Measurements from ENCODE around the gene ZFP36L2. TPM values are rescaled to one million over a fixed set of nuclear protein-coding genes. Genes with fewer than 3 reads are reported as not detected.

ZFP36L2 gene
- total RNA-seq, 1 donor from 2014 or later: 6.1 TPM

DNA sequence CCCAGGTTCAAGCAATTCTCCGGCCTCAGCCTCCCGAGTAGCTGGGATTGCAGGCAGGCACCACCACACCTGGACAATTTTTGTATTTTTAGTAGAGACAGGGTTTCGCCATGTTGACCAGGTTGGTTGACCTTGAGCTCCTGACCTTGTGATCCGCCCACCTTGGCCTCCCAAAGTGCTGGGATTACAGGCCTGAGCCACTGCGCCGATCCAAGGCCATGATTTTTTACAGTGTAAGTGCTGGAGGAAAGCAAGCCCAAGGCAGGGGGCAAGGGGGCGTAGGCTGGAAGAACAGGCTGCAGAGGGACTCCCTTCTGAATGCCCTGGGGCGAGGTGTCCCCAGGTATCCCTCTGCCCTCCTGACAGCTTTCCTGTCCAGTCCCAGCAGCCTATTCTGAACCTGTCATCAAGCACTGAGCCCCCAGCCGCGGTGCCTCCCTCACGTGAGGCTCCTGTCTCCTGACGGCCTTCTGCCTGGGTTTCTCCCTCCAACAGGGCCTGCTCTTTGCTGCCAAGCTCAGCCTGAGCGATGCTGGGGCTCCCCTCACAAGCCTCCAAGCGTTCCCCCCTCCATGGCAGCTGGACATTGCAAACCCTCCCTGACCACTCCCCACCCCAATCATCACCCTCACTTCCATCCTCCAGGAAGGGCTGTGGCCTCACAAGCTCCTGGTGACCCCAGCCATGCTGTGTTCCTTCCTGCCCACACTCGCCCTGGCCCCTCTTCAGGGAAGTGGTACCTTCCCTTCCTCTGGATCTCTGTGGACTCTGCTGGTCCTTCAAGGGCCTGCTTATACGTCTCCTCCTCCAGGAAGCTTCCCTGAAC lies 37.6 kb downstream of the ZFP36L2 start:
- DNase-seq (ENCODE audit: low read depth): no peak

DNA sequence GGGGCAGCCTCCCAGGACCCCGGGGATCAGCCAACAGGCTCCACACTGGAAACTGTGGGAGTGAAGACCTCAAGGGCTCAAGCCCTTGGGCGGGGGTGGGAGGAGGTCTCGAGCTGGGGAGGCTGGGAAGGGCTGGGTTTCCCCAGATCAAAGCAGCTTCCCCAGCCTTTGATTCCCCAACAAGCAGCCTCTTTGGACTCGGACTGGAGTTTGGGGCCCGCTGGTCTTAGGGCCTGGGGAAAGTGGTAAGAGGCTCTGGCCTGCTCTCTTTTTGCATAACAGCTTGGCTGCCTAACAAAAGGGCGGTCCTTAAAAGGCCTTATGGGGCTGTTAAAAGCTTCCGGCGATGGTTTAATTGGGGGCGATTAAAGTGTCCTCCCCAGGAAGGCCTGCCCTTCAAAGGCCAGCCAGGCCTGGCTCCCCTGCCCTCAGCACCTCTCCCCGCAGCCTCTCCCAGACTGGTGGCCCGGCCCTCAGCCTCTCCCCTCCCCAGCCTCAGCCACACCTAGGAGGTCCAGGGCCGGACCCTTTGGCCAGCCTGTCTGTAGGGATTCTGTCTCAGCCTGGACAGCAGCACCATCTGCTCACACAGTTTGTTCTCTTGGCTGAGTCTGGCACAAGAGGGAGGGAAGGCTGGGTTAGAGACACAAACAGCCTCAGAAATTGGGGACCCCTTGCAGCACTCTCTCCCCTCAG lies 39.6 kb downstream of the ZFP36L2 start:
- no peak for DNase-seq (ENCODE audit: low read depth)

DNA sequence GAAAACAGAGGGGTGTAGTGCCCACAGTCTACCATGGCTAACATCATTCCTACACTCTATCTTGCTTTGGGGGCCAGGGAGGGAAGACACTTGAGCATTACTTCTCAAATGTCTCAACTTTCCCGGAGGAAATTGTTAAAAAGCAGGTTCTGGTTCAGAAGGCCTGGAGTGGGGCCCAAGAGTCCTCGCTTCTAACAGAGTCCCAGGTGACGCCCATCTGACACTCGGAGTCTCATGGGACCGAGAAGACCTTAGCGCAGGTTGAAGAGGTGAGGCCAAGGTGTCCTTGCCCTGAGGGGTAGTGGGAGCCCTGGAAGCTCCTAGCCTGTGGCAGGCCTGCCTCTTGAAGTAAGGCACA lies 40.1 kb downstream of the ZFP36L2 start:
- DNase-seq (ENCODE audit: low read depth): no peak

DNA sequence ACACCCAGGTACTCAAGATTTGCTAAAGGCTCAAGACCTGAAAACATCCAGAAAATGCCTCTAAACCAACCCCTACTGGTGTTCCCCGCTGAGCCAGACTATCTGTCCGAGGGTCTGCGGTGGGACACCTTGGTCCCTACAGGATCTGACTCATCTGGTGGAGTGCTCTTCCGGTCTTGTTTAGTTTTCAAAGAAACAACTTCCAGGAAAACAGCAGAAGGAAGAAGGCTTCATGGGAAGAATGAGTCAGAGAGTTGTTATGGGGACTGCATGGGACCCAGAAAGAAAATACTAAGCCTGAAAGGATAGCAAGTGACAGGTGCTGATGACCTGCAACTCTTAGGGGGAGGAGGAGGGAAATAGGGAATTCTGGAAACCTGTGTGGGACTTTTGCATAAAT lies 41.3 kb downstream of the ZFP36L2 start:
- DNase-seq (ENCODE audit: low read depth): peak; percentile 31

DNA sequence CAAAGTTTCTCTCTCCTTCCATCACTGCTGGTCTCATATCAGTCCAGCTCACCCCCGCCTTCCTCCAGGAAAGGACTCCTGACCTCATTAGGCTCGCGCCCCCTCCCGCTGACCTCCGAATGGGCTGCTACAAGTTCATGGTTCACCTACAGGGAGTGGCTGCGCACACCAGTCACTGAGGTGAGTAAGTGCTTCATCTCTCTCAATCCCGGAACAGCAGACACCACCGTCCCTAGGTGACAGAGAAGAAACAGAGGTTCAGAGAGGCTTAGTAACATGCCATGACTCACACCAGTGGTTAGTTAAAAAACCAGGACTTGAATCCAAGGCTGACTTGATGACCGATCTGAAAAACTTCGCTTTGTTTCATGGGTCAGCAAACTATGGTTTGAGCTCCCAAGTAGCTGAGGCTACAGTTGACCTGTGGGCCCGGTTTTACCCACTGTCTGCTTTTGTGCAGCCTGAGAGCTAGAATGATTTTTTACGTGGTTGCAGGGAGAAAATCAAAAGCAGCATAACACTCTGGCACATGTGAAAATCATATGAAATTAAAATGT lies 42.0 kb downstream of the ZFP36L2 start:
- no peak for DNase-seq (ENCODE audit: low read depth)

DNA sequence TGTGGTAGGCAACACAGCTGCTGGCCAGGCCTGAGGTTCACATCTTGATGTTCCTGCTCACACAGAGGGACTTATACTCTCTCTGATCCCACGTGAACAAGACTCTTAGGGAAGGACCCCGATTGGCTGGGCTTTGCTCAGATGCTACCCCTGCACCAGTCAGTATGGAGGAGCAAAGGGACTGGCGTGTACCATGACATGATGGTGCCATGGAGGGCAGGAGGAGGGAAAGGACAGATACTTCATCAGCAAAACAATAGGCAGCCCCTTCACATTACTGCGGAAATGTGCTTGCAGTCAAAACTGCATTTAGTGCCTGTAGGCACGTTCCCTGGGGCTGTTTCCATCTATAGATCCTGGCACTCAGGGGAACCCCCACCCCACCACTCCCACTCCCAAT lies 42.7 kb downstream of the ZFP36L2 start:
- DNase-seq (ENCODE audit: low read depth): no peak

DNA sequence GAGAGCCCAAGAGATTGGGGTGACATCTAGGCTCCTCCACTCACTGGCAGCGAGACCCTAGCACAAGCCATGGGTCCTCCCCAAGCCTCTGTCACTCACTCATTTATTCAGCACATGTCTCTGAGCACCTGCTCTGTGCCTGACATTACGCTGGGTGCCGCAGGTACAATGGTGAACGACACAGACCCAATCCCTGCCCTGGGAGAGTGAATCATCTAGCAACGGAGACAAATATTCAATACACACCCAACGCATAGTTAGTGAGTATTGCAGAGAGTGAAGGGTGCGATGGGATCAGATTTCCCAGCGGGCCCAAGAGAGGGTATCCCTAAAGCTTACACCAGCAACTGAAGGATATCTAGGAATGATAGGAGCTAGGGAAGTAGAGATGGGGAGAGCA lies 45.5 kb downstream of the ZFP36L2 start:
- DNase-seq (ENCODE audit: low read depth): no peak

DNA sequence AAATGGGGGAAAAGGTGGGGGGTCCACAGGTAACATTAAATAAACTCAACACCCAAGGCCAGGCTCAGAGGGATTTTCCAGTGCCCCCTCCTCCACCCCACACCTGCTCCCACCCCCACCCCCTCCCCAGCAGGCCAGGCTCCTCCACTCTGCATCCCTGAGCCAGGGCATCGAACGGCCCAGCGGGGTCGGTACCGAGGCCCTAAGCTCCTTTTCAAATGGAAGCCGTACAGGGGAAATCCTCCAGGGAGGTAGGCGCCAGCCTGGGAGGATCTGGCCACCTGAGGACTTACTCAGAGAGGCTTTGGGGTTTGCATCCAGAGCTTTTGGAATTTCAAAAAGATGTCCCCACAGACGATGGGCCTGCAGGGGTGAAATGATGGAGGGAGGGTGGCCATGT lies 46.5 kb downstream of the ZFP36L2 start:
- no peak for DNase-seq (ENCODE audit: low read depth)

DNA sequence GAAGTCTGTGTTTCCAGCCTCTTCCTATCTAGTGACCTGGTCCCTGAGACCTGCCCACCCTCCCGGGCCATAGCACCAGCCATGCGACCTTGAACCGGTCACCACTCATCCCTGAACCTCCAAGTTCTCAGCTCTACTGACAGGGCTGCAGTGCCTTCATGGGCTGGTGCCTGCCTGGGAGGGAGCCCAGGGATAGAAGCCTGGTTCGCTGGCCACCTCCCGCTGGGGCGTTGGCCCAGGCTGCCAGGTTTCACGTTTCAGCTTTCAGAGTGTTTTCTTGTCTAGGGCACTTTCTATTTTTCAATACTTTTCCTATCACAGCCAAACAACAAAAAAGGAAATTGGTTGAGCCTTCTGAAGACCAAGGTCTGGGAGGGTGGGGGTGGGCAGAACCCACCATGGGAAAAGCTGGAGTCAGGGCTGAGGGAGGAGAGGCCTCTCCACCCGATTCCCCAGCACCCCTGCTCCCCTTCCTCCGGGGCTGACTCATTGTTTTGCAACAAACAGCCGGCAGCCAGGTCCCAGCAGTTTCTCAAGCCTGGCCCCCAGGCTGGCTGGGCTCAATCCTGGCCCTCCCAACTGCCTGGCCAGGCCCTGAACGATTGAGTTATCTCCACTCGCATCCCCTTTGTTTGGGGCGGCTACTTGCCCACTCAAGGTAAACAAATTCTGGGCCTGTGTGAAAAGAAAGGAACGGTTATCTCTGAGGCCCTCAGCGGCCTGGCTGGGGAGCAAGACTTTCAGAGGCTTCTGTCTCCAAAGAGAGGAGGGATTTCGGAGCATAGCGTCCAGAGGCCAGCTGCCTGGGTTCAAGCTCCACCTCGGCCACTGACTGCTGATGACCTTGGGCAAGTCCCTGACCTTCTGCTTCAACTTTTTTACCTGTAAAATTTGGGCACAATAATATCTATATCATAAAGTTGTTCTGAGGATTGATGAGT lies 47.5 kb downstream of the ZFP36L2 start:
- peak; percentile 95 for DNase-seq (ENCODE audit: low read depth)

DNA sequence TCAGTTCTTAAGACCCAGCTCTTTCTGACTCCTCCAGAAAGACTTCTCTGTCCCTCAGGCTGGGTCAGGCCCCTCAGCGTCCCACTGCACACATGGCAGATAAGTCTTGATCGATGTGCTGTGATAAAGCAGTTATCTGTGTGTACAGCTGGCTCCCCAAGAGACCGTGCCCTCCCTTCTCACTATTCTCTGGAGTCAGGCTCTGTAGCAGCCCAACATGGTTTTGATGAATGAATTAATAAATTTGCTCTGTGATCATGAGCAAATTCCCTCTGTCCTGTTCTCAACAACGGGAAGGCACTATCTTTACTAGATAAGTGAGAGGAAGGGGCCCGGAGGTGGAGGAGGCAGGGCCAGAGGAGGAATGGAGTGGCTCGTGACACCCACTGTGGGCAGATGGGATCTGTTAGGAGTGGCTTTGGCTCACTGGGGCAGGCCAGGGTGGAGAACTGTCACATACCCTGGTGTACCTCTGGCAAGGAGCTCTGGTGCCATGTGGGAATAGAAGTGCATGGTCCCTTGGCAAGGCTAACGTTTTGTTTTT lies 48.3 kb downstream of the ZFP36L2 start:
- no peak for DNase-seq (ENCODE audit: low read depth)

DNA sequence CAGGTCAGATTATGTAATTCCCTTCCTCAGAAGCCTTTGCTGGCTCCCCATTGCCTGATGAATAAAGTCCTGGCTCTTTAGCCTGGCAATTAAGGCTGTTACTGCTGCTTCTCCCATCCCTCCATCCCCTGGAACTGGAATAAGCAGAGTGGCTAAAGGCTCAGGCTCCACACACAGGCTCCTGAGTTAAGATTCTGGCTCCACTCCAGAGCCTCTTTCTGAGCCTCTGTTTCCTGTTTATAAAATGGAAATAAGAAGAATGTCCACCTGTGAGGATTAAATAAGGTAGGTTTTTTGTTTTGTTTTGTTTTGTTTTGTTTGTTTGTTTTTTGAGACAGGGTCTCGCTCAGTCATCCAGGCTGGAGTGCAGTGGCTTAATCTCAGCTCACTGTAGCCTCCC lies 50.0 kb downstream of the ZFP36L2 start:
- no peak for DNase-seq (ENCODE audit: low read depth)

DNA sequence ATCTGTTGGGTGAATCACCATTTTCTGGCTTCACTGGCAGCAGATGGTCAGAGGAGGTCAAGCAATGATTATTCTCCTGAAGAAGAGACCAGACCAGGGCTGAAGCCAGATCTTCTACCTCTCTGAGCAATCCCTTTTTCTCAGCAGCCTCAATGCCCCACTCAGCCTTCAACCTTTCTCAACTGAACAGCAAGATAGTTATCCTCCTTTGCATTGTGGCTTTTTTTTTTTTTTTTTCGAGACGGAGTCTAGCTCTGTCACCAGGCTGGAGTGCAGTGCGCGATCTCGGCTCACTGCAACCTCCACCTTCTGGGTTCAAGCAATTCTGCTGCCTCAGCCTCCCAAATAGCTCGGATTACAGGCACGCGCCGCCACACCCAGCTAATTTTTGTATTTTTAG lies 50.5 kb downstream of the ZFP36L2 start:
- no peak for DNase-seq (ENCODE audit: low read depth)

DNA sequence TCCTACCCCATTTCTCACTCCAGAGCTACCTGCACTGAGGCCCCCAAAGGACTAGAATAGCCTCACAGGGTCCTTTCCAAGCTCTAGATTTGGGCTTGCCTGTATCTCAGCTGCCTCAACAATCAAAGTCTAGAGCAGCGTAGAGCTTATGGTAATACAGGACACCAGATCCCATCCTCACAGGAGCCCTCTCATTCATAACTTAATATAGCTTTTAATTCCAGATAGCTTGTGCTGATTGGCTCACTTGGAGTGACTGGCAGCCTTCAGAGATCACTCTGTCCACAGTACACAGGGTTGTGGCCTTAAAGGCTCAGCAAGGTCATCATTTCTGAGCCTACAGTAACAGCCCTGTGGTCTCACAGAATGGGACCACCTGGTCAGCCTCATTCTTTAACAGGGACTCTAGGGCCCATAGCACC lies 51.4 kb downstream of the ZFP36L2 start:
- DNase-seq (ENCODE audit: low read depth): peak; percentile 50

DNA sequence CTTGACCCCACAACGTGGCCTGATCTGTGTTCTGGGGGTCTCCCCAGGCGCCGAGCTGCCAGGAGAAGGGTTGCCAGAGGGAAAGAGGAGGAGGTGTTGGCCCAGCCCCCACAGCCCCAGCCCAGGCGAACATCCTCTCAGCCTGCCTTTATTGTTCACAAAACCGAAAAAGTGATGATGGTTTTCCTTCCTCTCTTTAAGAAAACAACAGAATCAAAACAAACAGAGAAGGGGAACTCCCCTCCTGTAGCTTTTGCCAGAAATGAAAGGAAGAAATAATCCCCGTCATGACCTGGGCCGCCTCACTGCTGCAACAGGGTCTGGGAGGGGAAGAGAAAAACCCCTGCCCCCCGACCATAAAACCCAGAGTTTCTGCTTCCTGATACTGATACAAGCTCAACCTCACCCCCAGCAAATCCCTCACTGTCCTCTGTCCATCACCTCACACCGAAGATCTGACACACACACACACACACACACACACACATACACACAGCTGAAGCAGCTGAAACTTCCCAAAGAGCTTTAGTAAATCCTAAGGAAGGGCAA lies 52.0 kb downstream of the ZFP36L2 start:
- no peak for DNase-seq (ENCODE audit: low read depth)
